ENCODE data around the gene CHD5. TPM values are rescaled to one million over a fixed set of nuclear protein-coding genes. Genes with fewer than 3 reads are reported as not detected.
"Not testable (repeated sequence)": the region's sequence is repeated elsewhere in the genome, so short reads cannot be mapped to it uniquely, and the experiment has no call there.

Gene CHD5
- total RNA-seq, 1 donor from 2014 or later = 0.83 TPM

DNA sequence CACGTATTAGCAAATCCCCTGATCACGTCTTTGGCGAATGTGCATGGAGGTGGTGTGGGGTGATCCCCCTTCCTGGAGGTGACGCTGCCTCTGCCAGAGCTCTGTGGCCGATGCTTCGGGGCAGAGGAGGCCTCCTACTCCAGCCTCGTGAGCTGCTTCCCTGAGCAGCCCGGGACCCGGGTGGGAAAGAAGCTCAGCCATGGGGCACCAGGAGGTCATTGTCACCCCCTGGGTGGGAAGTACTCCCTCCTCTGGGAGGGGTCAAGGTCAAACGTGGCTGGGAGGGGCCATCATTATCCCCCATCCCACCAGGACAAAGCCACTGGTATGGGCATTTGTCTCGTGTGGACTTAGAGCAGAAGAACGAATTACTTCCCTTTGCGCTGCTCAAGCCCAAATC lies 93.8 kb downstream of the CHD5 start:
- no peak for DNase-seq (ENCODE audit: low spot score)

DNA sequence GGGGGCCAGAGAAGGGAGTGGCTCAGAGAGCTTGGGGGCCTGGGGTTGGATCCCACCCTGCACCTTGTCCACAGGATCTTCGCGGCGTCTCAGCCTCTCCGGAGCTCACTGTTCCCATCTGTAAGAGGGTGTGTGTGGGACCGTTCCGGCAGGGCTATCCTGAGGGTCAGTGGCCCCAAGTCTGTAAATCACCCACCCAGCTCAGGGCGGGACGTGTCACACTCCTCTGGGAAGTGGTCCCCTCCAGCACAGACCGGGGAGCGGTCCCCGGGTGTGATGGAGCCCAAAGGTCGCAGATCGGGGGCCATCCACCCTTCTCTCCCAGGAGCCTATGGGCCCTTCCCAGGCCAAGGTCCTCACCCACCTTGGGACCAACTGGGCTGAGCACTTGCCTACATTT lies 94.5 kb downstream of the CHD5 start:
- no peak for DNase-seq (ENCODE audit: low spot score)

DNA sequence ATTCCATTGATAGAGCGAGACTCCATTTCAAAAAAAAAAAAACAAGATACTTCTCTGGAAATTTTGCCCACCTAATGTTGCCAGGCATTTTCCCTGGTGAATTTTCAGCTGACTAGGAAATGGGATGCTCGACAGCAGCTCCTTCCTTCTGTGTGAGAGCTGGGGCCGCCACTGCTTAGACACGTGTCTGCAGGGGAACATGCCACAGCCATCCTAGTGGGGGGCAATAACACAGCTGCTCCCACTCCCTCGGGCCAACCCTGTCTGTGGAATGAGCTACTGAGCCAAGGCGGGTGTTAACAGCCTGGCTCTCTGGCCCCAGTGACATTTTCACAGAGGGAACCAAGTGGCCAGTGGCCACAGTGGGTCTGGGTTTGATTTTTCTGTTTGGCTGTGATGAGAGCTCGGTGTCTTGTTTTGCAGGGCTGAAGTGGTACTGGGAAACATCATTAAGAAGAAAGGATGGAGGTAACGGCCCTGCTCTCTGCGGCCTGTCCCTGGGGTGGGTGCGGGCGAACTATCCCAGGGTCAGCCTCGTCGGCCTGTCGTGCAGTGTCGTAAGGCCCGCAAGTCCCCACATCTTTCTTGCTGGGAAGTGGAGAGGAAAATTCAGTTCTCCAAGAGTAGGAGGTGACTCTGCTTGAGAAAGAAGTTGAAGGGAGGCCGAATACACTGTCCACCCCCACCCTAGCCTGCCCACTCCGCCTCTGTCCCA lies 95.2 kb downstream of the CHD5 start:
- no peak for DNase-seq (ENCODE audit: low spot score)

DNA sequence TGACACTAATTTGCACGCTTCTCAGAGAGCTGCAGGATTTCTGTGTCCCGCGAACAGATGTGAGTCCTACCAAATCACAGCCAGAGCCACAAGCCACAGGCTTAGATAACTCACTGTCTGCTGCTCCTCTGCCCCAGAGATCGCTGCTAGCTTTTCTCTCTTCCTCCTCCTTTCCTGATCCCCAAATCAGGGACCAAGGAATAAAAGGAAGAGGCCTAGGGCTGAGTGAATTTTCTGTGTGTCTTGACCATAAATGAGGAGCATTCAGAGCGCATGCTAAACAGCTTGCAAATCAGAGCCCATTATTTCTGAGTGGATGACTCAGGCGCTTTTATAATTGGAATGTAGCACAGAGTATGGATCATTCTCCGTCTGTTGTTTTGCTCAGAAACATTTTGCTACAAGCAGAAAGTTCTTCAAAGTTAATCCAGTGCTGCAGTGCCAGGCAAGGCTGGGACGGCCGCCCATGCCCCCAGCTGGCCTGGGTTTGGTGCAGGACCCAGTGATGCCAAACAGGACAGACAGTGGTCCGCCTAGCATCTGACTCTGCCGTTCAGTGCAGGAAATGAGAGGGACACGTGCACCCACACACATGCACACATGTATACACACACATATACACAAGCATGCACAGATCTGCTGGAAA lies 96.2 kb downstream of the CHD5 start:
- DNase-seq (ENCODE audit: low spot score) = no peak

DNA sequence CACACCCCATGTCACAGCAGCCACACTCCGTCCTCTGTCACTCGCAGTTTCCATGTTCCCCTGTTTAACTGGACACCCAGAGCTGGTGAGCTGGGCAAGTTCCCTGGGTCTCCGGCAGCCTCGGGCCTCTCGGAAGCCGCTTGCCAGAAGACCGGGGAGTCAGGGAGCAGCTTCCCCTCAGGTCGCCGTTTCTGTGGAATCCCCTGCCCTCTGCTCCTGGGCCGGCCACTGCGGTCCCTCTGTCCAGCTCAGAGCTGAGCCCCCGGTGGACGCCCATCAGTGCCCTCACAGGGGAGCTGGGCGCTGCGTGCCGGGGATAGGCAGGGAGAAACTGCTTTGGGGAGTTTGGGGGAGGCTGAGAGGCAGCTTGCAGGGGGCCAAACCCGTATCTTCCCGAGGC lies 96.7 kb downstream of the CHD5 start:
- no peak for DNase-seq (ENCODE audit: low spot score)

DNA sequence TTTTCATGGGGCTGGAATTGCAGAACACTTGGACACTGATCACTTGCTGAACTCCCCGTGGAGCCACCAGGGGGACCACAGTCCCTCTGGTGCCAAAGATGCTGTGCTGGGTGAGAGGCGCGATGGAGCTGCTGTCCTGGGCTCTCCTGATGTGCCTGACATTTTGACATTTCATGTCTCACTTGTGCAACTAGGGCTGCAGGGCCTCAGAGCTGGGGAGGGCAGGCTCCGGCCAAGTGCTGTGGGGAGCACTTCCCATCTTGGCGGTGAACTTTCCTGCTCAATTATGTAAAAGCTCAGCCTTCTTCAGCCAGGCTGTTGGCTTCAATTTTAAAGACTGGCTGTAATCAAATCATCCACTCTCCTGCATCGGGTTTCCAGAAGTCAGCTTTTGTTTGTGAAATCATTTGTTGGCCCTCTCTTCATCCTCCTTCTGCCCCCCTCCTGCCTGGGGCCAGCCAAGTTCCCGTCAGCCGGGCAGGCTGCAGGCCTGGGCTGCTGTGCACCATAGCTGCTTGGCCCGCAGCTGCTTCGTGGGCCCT lies 97.6 kb downstream of the CHD5 start:
- no peak for DNase-seq (ENCODE audit: low spot score)

DNA sequence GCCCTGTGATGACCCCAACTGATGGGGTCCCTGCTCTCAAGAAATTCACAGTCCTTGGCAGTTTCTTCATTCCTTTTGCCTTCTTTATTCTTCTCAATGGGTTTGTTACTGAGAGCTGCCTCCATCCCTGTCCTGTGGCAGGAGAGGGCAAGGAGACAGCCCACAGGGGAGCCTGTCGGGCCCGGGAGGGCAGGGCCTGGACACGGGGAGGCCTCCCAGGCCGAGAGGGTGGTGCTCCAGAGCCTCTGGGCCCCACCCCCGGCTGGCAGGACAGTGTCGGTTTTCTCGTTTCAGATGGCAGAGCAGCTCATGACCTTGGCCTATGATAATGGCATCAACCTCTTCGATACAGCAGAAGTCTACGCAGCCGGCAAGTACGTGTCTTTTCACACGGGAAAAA lies 98.2 kb downstream of the CHD5 start:
- no peak for DNase-seq (ENCODE audit: low spot score)

DNA sequence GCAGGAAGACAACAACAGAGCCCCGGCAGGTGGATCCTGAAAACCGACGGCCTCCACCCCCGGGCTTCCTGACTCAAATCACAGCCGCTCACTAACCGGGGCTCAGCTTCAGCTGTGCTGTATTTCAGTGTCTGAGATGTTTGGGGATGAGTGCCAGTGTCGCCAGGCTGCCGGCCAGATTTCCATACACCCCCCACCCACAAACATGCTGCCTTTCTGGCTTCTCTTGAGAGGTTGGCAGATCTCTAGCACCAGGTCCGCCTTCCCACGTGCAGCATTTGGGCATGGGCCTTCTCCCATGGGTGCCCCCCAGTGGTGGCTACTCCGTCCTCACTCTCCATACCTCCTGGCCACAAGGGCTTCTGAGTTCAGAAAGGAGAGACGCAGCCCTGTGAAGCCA lies 99.7 kb downstream of the CHD5 start:
- DNase-seq (ENCODE audit: low spot score) = no peak

DNA sequence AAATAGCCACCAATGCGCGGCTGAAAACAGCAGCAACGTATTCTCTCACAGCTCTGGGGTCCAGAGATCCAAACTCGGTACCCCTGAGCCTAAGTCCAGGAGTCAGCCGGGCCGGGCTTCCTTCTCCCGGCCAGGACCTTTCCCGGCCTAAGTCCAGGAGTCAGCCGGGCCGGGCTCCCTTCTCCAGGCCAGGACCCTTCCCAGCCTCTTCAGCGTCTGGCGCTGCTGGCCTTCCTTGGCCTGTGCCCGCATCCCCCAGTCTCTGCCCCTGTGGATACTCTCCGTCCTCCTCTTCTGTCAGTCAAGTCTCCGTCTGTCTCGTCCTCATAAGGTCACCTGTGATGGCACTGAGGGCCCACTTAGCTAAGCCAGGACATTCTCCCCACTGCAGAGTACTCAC lies 102.2 kb downstream of the CHD5 start:
- no peak for DNase-seq (ENCODE audit: low spot score)

DNA sequence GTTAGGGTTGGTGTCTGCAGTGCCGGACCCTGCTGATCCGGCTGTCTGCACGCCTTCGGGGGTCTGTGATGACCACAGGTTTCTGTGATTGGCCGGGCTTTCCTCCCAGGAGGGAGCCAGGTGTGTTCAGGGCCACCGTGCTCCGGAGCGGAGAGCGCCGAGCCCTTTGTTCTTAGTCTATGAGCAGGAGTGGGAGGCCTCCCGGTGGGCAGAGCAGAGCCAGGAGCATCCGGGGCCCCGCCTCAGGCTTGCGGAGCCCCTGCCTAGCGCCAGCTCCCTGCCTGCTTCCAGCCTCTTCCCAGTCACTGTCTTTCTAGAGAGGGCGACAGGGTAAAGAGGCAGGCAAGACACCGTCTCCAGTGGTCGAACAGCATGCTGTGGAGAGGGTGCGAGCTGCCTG lies 102.6 kb downstream of the CHD5 start:
- DNase-seq (ENCODE audit: low spot score) = no peak

DNA sequence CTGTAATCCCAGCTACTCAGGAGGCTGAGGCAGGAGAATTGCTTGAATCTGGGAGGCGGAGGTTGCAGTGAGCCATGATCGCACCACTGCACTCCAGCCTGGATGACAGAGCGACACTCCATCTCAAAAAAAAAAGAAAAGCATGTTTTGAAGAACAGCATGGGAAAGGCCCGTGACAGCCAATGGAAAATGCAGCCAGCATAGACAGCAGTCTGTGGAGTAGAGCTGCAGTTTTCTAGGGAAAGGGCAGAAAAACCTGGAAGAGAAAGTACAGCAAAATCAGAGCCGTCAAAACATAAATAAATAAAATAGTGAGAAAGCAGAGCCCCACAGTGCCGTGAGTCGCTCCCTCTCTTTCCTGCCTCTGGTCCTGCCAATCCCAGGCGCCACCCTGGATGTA lies 103.1 kb downstream of the CHD5 start:
- DNase-seq (ENCODE audit: low spot score) = not testable (repeated sequence)

DNA sequence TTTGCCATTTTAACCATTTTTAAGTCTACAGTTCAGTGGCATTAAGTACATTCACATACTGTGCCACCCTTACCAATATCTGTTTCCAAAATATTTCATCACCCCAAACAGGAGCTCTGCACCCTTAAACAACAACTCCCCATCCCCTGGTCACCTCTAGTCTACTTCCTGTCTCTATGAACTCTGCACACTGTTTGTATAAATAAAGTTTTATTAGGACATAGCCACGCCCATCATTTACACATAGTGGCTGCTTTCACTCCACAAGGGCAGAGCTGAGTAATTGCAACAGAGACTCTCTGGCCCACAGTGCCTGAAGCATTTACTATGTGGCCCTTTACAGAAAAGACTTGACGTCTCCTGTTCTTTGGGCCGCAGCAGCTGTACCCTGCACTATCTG lies 104.4 kb downstream of the CHD5 start:
- no peak for DNase-seq (ENCODE audit: low spot score)

DNA sequence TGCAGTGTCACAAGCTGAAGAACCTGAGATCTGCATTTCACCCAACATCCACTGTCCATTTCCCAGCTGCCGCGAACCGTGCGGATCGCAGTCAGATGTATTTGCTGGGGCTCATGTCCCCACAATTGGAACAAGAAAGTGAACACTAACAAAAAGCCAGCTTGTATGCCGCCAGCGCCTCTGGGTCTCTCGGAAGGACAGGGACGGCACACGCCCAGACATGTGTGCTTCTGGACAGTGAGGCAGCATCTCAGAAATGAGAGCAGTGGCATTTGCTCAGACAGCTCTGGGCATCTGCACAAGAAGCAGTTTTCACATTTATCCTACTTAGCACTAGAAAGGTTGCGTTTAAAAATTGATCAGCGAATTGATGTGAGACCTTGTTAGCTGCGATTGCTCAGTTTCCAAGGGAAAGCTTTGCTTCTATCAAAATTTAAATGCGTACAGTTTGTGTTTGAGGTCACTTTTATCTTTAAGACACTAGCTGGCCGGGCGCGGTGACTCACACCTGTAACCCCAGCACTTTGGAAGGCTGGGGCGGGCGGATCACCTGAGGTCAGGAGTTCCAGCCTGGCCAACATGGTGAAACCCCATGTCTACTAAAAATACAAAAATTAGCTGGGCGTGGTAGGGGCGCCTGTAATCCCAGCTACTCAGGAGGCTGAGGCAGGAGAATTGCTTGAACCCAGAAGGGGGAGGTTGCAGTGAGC lies 105.8 kb downstream of the CHD5 start:
- no peak for DNase-seq (ENCODE audit: low spot score)

DNA sequence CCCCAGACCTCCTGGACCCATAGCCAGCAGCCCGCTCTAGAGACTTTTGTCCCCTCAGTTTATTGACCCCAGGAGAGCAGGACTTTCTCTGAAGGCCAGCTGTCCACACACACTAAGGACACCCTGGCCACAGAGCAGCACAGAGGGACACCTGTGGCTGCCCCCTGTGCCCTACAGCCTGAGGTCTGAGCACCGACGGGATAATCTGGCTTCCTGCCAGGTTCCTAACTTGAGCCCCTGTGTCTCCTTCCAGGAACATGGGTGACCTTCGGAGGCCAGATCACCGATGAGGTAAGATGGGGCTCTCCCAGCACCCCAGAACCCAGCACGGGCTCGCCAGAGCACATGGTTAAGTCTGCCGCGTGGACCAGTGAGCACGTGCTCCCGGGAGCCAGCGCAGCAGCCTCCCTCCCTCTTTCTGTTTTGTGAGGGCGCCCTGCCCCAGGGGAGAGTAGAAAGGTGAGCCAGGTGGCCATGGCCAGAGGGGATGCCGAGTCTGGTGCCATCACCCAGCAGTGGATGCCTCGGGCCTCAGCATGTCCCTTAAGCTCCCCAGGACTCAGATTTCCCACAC lies 106.6 kb downstream of the CHD5 start:
- no peak for DNase-seq (ENCODE audit: low spot score)

DNA sequence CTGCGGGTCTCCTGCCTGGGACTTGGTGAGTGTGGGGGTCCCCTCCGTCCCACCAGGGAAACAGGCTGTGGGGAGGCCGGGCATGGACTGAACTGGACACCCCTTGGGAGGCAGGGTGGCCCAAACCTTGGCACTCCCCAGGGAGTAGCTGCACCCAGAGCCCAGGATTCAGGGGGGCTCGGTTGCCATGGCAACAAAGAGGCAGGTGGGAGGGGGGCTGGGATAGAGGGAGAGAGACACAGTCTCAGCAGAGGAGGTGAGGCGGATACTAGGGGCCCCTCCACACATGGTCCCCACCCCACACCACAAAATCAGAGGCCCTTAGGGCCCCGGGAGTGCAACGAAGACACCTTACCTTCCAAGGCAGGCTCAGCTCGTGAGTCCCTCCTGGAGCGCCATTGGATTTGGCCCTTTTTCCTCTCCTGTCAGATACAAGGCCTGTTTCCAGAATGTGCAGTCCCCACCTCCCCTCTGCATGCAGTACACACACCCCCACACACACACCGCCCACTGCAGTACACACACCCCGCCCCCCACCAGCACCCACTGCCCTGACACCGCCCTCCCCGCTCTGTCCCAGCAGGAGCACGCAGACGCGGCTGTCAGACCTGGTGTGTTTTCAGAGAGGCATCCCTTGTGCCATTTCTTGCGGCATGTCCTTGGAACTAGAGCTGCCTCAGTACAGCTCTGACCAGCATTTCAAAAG lies 107.2 kb downstream of the CHD5 start:
- no peak for DNase-seq (ENCODE audit: low spot score)

DNA sequence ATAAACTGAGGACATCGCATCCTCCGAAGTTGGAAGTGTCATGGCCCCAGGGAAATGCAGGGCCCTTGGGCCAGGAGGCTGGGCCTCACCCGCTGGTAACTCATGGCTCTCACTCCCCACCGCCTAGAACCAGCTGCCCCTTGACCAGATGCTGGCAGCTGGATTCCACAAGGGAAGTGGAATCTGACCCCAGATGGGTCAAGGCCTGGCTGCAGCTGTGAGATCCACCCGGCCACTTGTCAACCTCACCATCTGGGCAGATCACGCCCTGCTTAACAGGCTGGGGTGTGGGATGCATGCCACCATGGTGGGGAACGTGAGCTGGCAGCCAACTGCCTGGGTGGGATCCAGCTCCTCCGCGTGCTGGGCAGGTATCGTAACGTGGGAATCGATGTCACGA lies 108.9 kb downstream of the CHD5 start:
- DNase-seq (ENCODE audit: low spot score) = no peak

DNA sequence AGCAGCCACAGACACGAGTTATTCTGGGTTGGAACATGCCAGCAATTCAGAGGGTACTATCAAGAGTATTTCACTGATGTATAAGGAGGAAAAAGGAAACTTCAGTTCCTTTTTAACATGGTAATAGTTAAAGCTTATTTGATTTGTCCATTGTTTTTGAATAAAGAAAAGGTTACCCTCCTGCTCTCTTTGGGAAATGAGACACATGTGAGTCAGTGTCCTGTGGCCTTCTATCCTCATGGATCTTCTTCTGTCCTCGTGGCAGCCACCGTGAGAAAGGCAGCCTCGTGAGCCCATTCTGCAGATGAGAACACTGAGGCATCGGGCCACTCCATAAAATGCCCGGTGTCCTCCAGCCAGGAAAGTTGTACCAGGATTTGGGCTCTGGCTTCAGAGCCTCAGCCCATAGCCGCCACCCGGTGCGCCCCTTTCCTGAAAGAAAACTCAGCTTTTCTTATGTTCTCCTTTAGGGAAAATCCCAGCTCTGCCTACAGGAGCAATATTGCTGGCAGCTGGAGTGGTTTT lies 109.6 kb downstream of the CHD5 start:
- DNase-seq (ENCODE audit: low spot score) = no peak

DNA sequence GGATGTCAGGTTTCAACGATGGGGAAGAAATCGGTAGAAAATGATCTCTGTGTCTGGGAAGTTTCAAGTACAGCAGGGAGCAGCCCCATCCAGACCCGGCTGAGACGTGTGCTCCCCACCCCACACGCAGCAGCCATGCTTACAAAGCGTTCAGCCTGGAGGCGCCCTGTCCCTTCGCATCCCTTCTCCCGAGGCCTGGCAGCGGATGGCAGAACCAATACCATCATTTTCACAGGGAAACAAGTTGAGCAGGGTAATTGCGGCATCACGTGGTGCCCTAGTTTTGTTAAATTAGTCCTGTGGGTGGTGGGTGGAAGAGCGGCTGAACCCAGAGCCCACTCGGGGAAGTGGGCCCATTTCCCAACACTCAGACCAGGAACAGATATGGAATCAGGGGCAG lies 110.5 kb downstream of the CHD5 start:
- no peak for DNase-seq (ENCODE audit: low spot score)

DNA sequence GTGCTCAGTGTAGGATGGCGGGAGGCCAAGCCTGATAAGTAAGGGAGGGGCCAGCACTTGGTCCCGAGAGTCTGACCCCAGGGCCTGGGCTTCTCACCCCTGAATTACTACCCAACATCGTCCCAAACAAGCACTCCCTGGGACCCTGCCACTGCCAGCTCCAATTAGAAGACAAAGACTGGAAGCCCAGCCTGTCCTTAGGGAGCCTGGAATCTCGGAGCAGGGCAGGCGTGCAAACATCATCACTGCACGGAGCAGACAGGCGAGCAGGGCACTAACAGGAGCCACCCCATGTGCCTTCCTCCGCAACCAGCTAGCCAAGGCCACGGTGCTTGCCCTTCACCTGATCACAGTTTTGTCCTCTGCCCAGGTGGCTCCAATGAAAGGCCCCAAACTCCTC lies 111.2 kb downstream of the CHD5 start:
- no peak for DNase-seq (ENCODE audit: low spot score)

DNA sequence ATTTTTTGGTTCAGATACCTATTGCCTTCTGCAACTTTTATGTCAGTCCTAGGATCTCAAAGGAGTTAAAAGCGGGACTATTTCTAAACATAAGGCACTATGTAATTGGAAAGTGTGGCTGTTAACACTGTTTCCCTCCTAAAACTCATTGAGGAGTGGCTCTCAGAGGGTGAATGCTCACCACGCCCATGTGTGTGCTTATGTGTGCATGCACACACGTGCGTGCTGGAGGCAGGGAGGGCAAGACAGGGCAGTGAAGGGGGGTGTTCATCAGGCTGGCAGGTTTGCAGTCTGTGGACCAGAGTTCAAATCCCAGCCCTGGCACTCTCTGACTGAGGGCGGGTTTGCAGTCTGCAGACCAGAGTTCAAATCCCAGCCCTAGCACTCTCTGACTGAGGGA lies 112.0 kb downstream of the CHD5 start:
- no peak for DNase-seq (ENCODE audit: low spot score)

DNA sequence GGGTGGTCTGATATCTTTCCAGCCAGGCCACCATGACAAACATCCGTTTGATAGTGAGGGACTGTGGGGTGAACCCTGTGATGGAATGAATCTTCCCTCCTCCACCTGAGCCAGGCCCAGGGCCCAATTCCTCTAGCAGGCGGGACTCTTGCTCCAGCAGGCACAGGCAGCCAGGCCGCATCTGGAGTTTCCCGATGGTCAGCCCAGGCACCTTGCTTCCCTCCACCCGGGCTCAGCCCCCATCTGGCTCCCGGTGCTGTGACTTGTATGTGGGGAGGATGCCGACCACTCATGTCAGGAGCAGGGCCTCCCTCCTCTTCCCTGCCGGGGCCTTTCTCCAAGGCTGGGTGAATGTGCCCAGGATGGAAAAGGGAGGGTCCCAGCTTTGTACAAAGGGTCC lies 113.4 kb downstream of the CHD5 start:
- no peak for DNase-seq (ENCODE audit: low spot score)
